DMS153 treated with DMSO at 0.1 percent for 48 hours (cell line): ENCODE measurements around the gene CNTN4.

Source experiments
- DNase-seq: peaks from one replicate; lab custom pipeline; 2025; ENCODE audit not compliant: unreplicated experiment; lab: John Stamatoyannopoulos, UW

The CNTN4 gene

GRCh38 chr3:3082234-3082924 is 983.7 kb downstream of the CNTN4 start:
- DNase-seq, result no peak

GRCh38 chr3:3084890-3085289 is 986.2 kb downstream of the CNTN4 start:
- DNase-seq, result no peak

GRCh38 chr3:3085782-3086181 is 987.1 kb downstream of the CNTN4 start:
- no peak for DNase-seq

GRCh38 chr3:3086239-3086638 is 987.6 kb downstream of the CNTN4 start:
- no peak for DNase-seq

GRCh38 chr3:3087279-3087678 is 988.6 kb downstream of the CNTN4 start:
- no peak for DNase-seq

- DNase-seq, result no peak
These were observed 989.2 kb downstream of the CNTN4 start for GRCh38 chr3:3087716-3088465.

GRCh38 chr3:3089017-3089416 is 990.4 kb downstream of the CNTN4 start:
- DNase-seq, result no peak

GRCh38 chr3:3097958-3098357 is 999.3 kb downstream of the CNTN4 start:
- no peak for DNase-seq

GRCh38 chr3:3101660-3102458 is 1003.2 kb downstream of the CNTN4 start:
- DNase-seq, result no peak

- no peak for DNase-seq
These were observed 1004.1 kb downstream of the CNTN4 start for GRCh38 chr3:3102751-3103150.

- no peak for DNase-seq
These were observed 1006.6 kb downstream of the CNTN4 start for GRCh38 chr3:3105246-3105645.

GRCh38 chr3:3105815-3106214 is 1007.1 kb downstream of the CNTN4 start:
- no peak for DNase-seq

- DNase-seq, result no peak
These were observed 1008.5 kb downstream of the CNTN4 start for GRCh38 chr3:3107181-3107580.
